ENCODE data around the gene NPW. TPM values are rescaled to one million over a fixed set of nuclear protein-coding genes. Genes with fewer than 3 reads are reported as not detected.

The NPW gene
- total RNA-seq, 2 experiments from 2014 or later = 0.85 to 3.7 TPM

DNA sequence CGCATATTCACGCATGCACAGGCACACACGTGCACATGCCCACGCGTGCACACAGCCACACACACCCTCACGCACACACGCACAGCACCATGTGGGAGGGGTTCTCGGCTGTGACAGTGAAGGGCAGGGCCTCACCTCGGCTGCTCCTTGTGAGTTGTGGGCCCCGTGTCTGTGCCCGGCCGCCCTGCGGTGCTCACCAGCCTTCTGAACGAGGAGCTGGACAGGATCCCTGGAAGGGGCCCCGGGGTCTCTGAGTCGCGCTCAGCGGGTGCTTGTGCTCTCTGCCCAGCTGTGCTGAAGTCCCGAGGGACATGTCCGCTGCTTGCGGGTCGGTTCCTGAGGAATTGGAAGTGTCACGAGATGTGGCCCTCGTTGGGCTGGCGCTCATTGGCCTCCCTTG is 44.3 kb downstream of the NPW start:
- POLR2A ChIA-PET = no interaction called here
- no peak overlapping the region for H3K4me2 ChIP-seq (ENCODE audit: low read length)
- no peak for TF ChIP-seq EZH2phosphoT487 (IDR thresholded peaks at IDR 0.05; ENCODE audit: borderline replicate concordance, low read depth, low read length)
- TF ChIP-seq, protein P1, sequence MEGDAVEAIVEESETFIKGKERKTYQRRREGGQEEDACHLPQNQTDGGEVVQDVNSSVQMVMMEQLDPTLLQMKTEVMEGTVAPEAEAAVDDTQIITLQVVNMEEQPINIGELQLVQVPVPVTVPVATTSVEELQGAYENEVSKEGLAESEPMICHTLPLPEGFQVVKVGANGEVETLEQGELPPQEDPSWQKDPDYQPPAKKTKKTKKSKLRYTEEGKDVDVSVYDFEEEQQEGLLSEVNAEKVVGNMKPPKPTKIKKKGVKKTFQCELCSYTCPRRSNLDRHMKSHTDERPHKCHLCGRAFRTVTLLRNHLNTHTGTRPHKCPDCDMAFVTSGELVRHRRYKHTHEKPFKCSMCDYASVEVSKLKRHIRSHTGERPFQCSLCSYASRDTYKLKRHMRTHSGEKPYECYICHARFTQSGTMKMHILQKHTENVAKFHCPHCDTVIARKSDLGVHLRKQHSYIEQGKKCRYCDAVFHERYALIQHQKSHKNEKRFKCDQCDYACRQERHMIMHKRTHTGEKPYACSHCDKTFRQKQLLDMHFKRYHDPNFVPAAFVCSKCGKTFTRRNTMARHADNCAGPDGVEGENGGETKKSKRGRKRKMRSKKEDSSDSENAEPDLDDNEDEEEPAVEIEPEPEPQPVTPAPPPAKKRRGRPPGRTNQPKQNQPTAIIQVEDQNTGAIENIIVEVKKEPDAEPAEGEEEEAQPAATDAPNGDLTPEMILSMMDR (conservative IDR thresholded peaks at IDR 0.05; ENCODE audit: low read length) = no peak
- DNase-seq (ENCODE audit: low spot score) = no peak
- no TSS peak for BruUV-seq (replicated peaks)
- H3K9me3 ChIP-seq (ENCODE audit: low read length) = no peaks in the 10 kb centered on the region
- CTCF ChIA-PET (ENCODE audit: unreplicated experiment) = no interaction called here
- no peak overlapping the region for H3K4me3 ChIP-seq (ENCODE audit: low read depth, low read length, poor library complexity, severe bottlenecking)
- peaks cover 55% of the 10 kb centered on the region for H3K36me3 ChIP-seq (ENCODE audit: insufficient read depth, low read length)
- no peak overlapping the region for H3K27ac ChIP-seq (ENCODE audit: low read depth, low read length, poor library complexity, severe bottlenecking)
- H4K20me1 ChIP-seq (ENCODE audit: insufficient read depth, low read length) = no peaks in the 10 kb centered on the region
- H3K79me2 ChIP-seq (ENCODE audit: insufficient read depth, low read depth, low read length) = no peaks in the 10 kb centered on the region
- intact Hi-C loops (cut with micrococcal nuclease; ENCODE audit: unreplicated experiment) = no loop called here
- H3K9me2 ChIP-seq (ENCODE audit: insufficient read depth, low read length) = no peaks in the 10 kb centered on the region
- no peaks in the 10 kb centered on the region for H3K4me1 ChIP-seq (ENCODE audit: insufficient read depth, low read length, poor library complexity, severe bottlenecking)
- H2AFZ ChIP-seq (ENCODE audit: low read length) = no peak overlapping the region

DNA sequence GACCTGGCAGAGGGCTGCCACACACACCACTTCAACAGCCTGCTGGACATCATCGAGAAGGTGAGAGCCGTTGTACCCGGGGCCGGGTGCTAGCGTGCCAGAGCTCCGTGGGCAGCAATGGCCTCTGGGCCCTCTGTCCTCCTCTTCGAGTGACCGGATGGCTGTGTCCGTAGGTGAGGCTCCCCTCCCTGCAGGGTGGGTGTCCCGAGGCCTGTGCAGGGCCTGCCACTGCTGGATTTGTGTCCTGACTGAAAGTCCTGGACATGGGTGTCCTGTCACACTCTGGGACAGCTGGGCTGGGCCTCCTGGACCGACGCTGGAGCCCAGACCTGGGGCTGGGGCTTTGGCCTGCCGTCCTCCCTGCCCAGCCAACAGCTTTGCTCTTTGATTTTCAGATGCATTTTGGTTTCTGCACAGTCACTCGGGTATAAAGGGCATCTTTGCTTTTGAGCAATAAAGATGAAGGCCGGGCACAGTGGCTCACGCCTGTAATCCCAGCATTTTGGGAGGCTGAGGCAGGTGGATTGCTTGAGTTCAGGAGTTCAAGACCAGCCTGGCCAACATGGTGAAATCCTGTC is 44.9 kb downstream of the NPW start:
- ChIA-PET POLR2A (no interaction called here), CTCF (ENCODE audit: unreplicated experiment) (no interaction called here)
- TF ChIP-seq, protein P1 (conservative IDR thresholded peaks at IDR 0.05; ENCODE audit: low read length) = no peak
- TF ChIP-seq EZH2phosphoT487 (IDR thresholded peaks at IDR 0.05; ENCODE audit: borderline replicate concordance, low read depth, low read length) = no peak
- Histone ChIP-seq H3K4me2 (ENCODE audit: low read length) (no peak overlapping the region), H3K79me2 (ENCODE audit: insufficient read depth, low read depth, low read length) (no peaks in the 10 kb centered on the region), H4K20me1 (ENCODE audit: insufficient read depth, low read length) (no peaks in the 10 kb centered on the region), H2AFZ (ENCODE audit: low read length) (no peak overlapping the region), H3K4me3 (ENCODE audit: low read depth, low read length, poor library complexity, severe bottlenecking) (no peak overlapping the region), H3K27ac (ENCODE audit: low read depth, low read length, poor library complexity, severe bottlenecking) (no peak overlapping the region), H3K36me3 (ENCODE audit: insufficient read depth, low read length) (peaks cover 57% of the 10 kb centered on the region), H3K9me3 (ENCODE audit: low read length) (no peaks in the 10 kb centered on the region), H3K9me2 (ENCODE audit: insufficient read depth, low read length) (no peaks in the 10 kb centered on the region), H3K4me1 (ENCODE audit: insufficient read depth, low read length, poor library complexity, severe bottlenecking) (no peaks in the 10 kb centered on the region)
- no peak for DNase-seq (ENCODE audit: low spot score)
- intact Hi-C loops (cut with micrococcal nuclease; ENCODE audit: unreplicated experiment) = no loop called here
- BruUV-seq (replicated peaks) = no TSS peak

DNA sequence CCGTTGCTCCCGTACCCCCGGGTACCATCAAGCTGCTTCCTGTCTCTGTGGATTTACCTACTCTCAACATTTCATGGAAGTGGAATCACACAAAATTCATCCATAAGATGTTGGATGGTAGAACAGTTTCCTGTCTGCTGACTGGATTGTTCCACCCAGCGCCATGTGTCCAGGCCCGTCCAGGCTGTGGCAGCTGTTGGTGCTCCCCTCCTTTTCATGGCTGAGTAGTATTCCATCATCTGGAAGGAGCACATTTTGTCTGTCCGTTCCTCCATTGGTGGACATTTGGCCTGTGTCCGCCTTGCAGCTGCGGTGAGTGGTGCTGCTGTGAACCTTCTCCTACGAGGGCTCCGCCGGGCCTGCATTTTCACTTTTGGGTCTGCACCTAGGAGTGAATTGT is 46.6 kb downstream of the NPW start:
- no peak for DNase-seq (ENCODE audit: low spot score)
- BruUV-seq (replicated peaks) = no TSS peak
- Histone ChIP-seq H3K4me1 (ENCODE audit: insufficient read depth, low read length, poor library complexity, severe bottlenecking) (no peaks in the 10 kb centered on the region), H3K36me3 (ENCODE audit: insufficient read depth, low read length) (peaks cover 51% of the 10 kb centered on the region), H3K9me3 (ENCODE audit: low read length) (no peaks in the 10 kb centered on the region), H3K79me2 (ENCODE audit: insufficient read depth, low read depth, low read length) (no peaks in the 10 kb centered on the region), H3K4me2 (ENCODE audit: low read length) (no peak overlapping the region), H3K4me3 (ENCODE audit: low read depth, low read length, poor library complexity, severe bottlenecking) (no peak overlapping the region), H3K27ac (ENCODE audit: low read depth, low read length, poor library complexity, severe bottlenecking) (no peak overlapping the region), H4K20me1 (ENCODE audit: insufficient read depth, low read length) (no peaks in the 10 kb centered on the region), H3K9me2 (ENCODE audit: insufficient read depth, low read length) (no peaks in the 10 kb centered on the region), H2AFZ (ENCODE audit: low read length) (no peak overlapping the region)
- no peak for TF ChIP-seq EZH2phosphoT487 (IDR thresholded peaks at IDR 0.05; ENCODE audit: borderline replicate concordance, low read depth, low read length)
- TF ChIP-seq, protein P1 (conservative IDR thresholded peaks at IDR 0.05; ENCODE audit: low read length) = no peak
- intact Hi-C loops (cut with micrococcal nuclease; ENCODE audit: unreplicated experiment) = no loop called here
- ChIA-PET CTCF (ENCODE audit: unreplicated experiment) (no interaction called here), POLR2A (no interaction called here)

Small RNA genes lying within 50 kb of the gene (small RNA-seq; reads per million reads assigned to genes)
- gene AC005363.2 (not detected), gene RN7SL219P (not detected)

Other genes with a start within 250 kb of the NPW start
Only the 30 nearest of the 34 such genes appear.
- gene SPSB3, start 237.2 kb upstream of the NPW start, total RNA-seq (2014; rRNA removed; shearing (Covaris generic)) = 52.4 and 53.7 TPM in 2 replicates
- 33.6 and 39.5 TPM in 2 replicates for gene SPSB3, start 237.2 kb upstream of the NPW start, total RNA-seq (2022)
- gene NUBP2, start 236.8 kb upstream of the NPW start, total RNA-seq (2014; rRNA removed; shearing (Covaris generic)) = 70.5 and 94.9 TPM in 2 replicates
- gene NUBP2, start 236.8 kb upstream of the NPW start, total RNA-seq (2022) = 58.2 and 62.7 TPM in 2 replicates
- gene IGFALS, start 226.1 kb upstream of the NPW start, total RNA-seq (2014; rRNA removed; shearing (Covaris generic)) = 0.13 TPM in 1 of 2 replicates, not detected in the other
- 0.33 TPM in 1 of 2 replicates, not detected in the other for gene IGFALS, start 226.1 kb upstream of the NPW start, total RNA-seq (2022)
- gene HAGH, start 193.0 kb upstream of the NPW start, total RNA-seq (2014; rRNA removed; shearing (Covaris generic)) = 26.9 and 30.5 TPM in 2 replicates
- 29.9 and 36.8 TPM in 2 replicates for gene HAGH, start 193.0 kb upstream of the NPW start, total RNA-seq (2022)
- 30.7 and 32.4 TPM in 2 replicates for gene FAHD1, start 192.6 kb upstream of the NPW start, total RNA-seq (2014; rRNA removed; shearing (Covaris generic))
- 13.7 and 15.1 TPM in 2 replicates for gene FAHD1, start 192.6 kb upstream of the NPW start, total RNA-seq (2022)
- gene MEIOB, start 147.6 kb upstream of the NPW start, total RNA-seq (2014; rRNA removed; shearing (Covaris generic)) = not detected in 2 replicates
- gene MEIOB, start 147.6 kb upstream of the NPW start, total RNA-seq (2022) = not detected in 2 replicates
- not detected in 2 replicates for gene HS3ST6, start 101.4 kb upstream of the NPW start, total RNA-seq (2014; rRNA removed; shearing (Covaris generic))
- gene HS3ST6, start 101.4 kb upstream of the NPW start, total RNA-seq (2022) = not detected in 2 replicates
- 5.2 and 9.0 TPM in 2 replicates for gene MSRB1, start 76.6 kb upstream of the NPW start, total RNA-seq (2014; rRNA removed; shearing (Covaris generic))
- 17.6 and 18.0 TPM in 2 replicates for gene MSRB1, start 76.6 kb upstream of the NPW start, total RNA-seq (2022)
- 0.35 TPM in 1 of 2 replicates, not detected in the other for gene RPL3L, start 65.1 kb upstream of the NPW start, total RNA-seq (2014; rRNA removed; shearing (Covaris generic))
- gene RPL3L, start 65.1 kb upstream of the NPW start, total RNA-seq (2022) = 0.63 and 0.72 TPM in 2 replicates
- 240 and 317 TPM in 2 replicates for gene NDUFB10, start 60.2 kb upstream of the NPW start, total RNA-seq (2014; rRNA removed; shearing (Covaris generic))
- 180 and 201 TPM in 2 replicates for gene NDUFB10, start 60.2 kb upstream of the NPW start, total RNA-seq (2022)
- 2,266 and 2,461 TPM in 2 replicates for gene RPS2, start 55.0 kb upstream of the NPW start, total RNA-seq (2014; rRNA removed; shearing (Covaris generic))
- 3,120 and 3,140 TPM in 2 replicates for gene RPS2, start 55.0 kb upstream of the NPW start, total RNA-seq (2022)
- gene RNF151, start 52.9 kb upstream of the NPW start, total RNA-seq (2014; rRNA removed; shearing (Covaris generic)) = not detected in 2 replicates
- gene RNF151, start 52.9 kb upstream of the NPW start, total RNA-seq (2022) = not detected in 2 replicates
- 58.5 and 67.2 TPM in 2 replicates for gene TBL3, start 47.7 kb upstream of the NPW start, total RNA-seq (2014; rRNA removed; shearing (Covaris generic))
- 44.3 and 49.9 TPM in 2 replicates for gene TBL3, start 47.7 kb upstream of the NPW start, total RNA-seq (2022)
- 0.22 and 2.1 TPM in 2 replicates for gene NOXO1, start 38.3 kb upstream of the NPW start, total RNA-seq (2014; rRNA removed; shearing (Covaris generic))
- 0.30 and 0.59 TPM in 2 replicates for gene NOXO1, start 38.3 kb upstream of the NPW start, total RNA-seq (2022)
- 25.1 and 32.3 TPM in 2 replicates for gene GFER, start 35.6 kb upstream of the NPW start, total RNA-seq (2014; rRNA removed; shearing (Covaris generic))
- gene GFER, start 35.6 kb upstream of the NPW start, total RNA-seq (2022) = 31.1 and 40.2 TPM in 2 replicates
- gene SYNGR3, start 29.8 kb upstream of the NPW start, total RNA-seq (2014; rRNA removed; shearing (Covaris generic)) = 9.0 and 11.1 TPM in 2 replicates
- gene SYNGR3, start 29.8 kb upstream of the NPW start, total RNA-seq (2022) = 10.3 and 12.0 TPM in 2 replicates
- 26.3 and 37.2 TPM in 2 replicates for gene ZNF598, start 10.0 kb upstream of the NPW start, total RNA-seq (2014; rRNA removed; shearing (Covaris generic))
- gene ZNF598, start 10.0 kb upstream of the NPW start, total RNA-seq (2022) = 80.4 and 83.8 TPM in 2 replicates
- not detected in 2 replicates for gene NHERF2, start 7.1 kb downstream of the NPW start, total RNA-seq (2014; rRNA removed; shearing (Covaris generic))
- 0.27 and 0.31 TPM in 2 replicates for gene NHERF2, start 7.1 kb downstream of the NPW start, total RNA-seq (2022)
- gene NTHL1, start 28.0 kb downstream of the NPW start, total RNA-seq (2014; rRNA removed; shearing (Covaris generic)) = 50.9 and 56.2 TPM in 2 replicates
- gene NTHL1, start 28.0 kb downstream of the NPW start, total RNA-seq (2022) = 44.6 and 51.5 TPM in 2 replicates
- 42.8 and 57.2 TPM in 2 replicates for gene TSC2, start 28.2 kb downstream of the NPW start, total RNA-seq (2014; rRNA removed; shearing (Covaris generic))
- gene TSC2, start 28.2 kb downstream of the NPW start, total RNA-seq (2022) = 152 and 160 TPM in 2 replicates
- 76.5 and 87.4 TPM in 2 replicates for gene PKD1, start 116.1 kb downstream of the NPW start, total RNA-seq (2014; rRNA removed; shearing (Covaris generic))
- 112 and 129 TPM in 2 replicates for gene PKD1, start 116.1 kb downstream of the NPW start, total RNA-seq (2022)
- gene RAB26, start 128.8 kb downstream of the NPW start, total RNA-seq (2014; rRNA removed; shearing (Covaris generic)) = 3.1 and 5.0 TPM in 2 replicates
- 7.9 and 9.5 TPM in 2 replicates for gene RAB26, start 128.8 kb downstream of the NPW start, total RNA-seq (2022)
- 50.1 and 53.6 TPM in 2 replicates for gene TRAF7, start 136.0 kb downstream of the NPW start, total RNA-seq (2014; rRNA removed; shearing (Covaris generic))
- 82.3 and 103 TPM in 2 replicates for gene TRAF7, start 136.0 kb downstream of the NPW start, total RNA-seq (2022)
- gene CASKIN1, start 176.8 kb downstream of the NPW start, total RNA-seq (2014; rRNA removed; shearing (Covaris generic)) = 0.09 TPM in 1 of 2 replicates, not detected in the other
- 0.06 and 0.13 TPM in 2 replicates for gene CASKIN1, start 176.8 kb downstream of the NPW start, total RNA-seq (2022)
- gene MLST8, start 185.7 kb downstream of the NPW start, total RNA-seq (2014; rRNA removed; shearing (Covaris generic)) = 57.1 and 65.4 TPM in 2 replicates
- 68.6 and 71.3 TPM in 2 replicates for gene MLST8, start 185.7 kb downstream of the NPW start, total RNA-seq (2022)
- gene BRICD5, start 191.1 kb downstream of the NPW start, total RNA-seq (2014; rRNA removed; shearing (Covaris generic)) = 15.8 and 30.4 TPM in 2 replicates
- 31.7 and 36.6 TPM in 2 replicates for gene BRICD5, start 191.1 kb downstream of the NPW start, total RNA-seq (2022)
- 44.2 TPM in 2 replicates for gene PGP, start 195.1 kb downstream of the NPW start, total RNA-seq (2014; rRNA removed; shearing (Covaris generic))
- 37.0 and 37.9 TPM in 2 replicates for gene PGP, start 195.1 kb downstream of the NPW start, total RNA-seq (2022)
- gene E4F1, start 203.8 kb downstream of the NPW start, total RNA-seq (2014; rRNA removed; shearing (Covaris generic)) = 43.1 and 59.6 TPM in 2 replicates
- gene E4F1, start 203.8 kb downstream of the NPW start, total RNA-seq (2022) = 35.3 and 42.3 TPM in 2 replicates
- 6.6 and 6.9 TPM in 2 replicates for gene DNASE1L2, start 216.7 kb downstream of the NPW start, total RNA-seq (2014; rRNA removed; shearing (Covaris generic))
- 8.4 and 9.8 TPM in 2 replicates for gene DNASE1L2, start 216.7 kb downstream of the NPW start, total RNA-seq (2022)
- gene ECI1, start 231.8 kb downstream of the NPW start, total RNA-seq (2014; rRNA removed; shearing (Covaris generic)) = 66.6 and 80.0 TPM in 2 replicates
- gene ECI1, start 231.8 kb downstream of the NPW start, total RNA-seq (2022) = 74.5 and 87.5 TPM in 2 replicates

All from OCI-LY7 (cell line).